Activated gamma-delta T cell treated with Interleukin-2 at 50 U/mL for 16 hours (primary cell): Measurements from ENCODE around the gene EXOC6B.

Source experiments
- DNase-seq: peaks from one replicate; pipeline ENCODE4 v3.0.0-alpha.2; 2020

The EXOC6B gene

DNA sequence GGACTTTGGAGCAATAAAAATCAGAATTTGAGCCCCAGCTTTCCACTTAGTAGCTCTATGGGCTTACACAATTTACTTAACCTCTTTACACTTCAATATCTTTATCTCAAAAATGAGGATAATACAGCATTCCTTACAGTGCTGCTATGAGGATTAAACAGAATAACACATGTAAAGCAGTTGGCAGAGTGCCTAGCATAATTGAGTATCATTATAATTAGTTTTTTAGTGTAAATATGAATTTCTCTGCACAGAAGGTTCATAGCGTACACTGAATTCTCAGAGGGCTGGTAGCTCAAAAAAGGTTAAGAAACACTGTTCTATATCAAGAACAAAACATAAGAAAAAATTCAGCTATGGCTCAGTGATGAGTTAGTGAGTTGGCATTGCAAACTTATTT, 487.8 kb downstream of the EXOC6B start:
- DNase-seq = no peak

DNA sequence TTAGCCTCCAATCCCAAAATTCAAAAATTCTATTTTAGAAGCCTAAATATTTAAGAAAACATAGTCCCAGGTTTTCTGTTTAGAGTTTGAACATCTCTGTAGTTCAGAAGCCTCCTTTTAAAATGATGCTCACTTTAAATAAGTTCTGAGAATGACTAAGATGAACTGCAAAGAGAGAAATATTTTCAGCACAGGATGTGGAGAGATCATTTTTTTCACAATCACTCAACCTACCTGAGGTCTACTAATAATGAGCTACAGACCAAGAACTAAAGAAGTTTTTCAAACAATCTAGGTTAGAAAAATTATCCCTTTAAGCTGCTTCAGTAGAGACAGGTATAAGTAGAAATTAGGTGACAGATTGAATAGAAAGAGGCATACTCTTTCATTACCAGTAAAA, 493.1 kb downstream of the EXOC6B start:
- DNase-seq = no peak

DNA sequence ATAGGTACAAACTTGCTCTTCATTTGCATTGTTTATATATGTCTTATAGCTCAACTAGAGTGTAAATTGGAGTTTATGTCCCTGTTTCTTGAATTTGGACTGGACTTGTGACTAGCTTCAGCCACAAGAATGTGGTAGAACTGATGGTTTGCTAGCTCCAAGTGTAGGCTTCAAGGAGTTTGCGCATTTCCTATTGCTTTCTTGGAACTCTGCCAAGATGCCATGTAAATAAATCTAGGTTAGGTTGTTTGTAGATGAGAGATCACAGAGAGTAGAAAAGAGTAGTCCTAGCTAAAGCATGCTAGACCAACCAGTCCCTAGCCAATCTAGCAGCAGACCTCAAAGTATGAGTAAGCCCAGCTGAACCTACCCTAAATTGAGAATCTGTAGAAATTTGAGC, 495.2 kb downstream of the EXOC6B start:
- no peak for DNase-seq

DNA sequence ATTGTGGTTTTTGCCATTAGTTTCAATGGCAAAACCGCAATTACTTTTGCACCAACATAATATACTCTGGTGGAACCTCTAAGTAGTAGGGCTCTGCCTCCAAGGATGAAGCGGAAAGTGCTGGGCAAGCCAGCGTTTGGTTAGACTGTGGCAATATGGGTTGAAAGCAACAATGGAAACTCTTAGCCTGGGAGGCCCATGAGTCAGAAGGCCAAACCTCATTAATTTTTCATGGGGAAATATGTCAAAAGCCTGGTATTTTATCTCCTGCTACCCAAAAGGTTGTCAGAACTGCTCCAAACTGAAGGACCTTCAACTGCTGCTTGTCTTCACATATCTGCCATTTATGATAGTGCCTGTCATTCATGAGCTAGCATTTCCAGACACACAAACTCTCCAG, 499.1 kb downstream of the EXOC6B start:
- no peak for DNase-seq

DNA sequence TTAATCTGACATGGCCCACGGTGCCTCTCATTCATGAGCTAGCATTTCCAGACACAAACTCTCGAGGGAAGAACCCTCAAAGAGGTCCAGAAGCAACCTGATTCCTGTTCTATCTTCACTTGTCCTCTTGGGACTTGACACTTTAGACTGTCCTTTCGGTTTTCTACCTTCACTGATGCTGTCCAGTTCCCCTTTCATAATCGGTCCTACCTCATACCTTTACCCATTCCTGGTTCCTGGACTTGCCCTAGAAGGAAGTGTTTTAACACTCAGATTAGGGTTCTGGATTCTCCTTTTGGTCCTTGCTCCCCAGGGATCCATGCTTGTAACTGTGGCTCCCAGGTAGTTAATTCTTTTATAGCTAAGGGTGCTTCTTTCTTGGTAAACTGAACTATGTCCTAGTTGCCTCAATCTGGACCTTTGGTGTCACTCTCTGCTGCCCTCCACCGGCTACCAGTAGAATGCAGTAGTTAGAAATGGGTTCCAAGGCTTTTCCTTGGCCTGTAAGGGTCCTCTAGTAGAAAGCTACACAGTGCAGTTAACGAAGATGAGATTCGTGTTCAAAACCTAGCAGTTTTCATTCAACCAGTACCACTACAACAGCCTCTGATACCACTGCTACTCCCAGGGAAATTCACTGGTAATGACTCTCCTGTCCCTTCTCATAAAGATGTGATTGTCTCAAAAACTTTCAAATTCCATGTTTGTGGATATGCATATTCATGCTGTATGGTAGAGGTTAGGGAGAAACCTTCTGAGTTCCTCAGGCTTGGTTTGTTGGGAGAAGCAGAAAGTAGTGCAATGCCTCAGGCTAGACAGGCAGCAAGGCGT, 500.0 kb downstream of the EXOC6B start:
- DNase-seq = no peak

DNA sequence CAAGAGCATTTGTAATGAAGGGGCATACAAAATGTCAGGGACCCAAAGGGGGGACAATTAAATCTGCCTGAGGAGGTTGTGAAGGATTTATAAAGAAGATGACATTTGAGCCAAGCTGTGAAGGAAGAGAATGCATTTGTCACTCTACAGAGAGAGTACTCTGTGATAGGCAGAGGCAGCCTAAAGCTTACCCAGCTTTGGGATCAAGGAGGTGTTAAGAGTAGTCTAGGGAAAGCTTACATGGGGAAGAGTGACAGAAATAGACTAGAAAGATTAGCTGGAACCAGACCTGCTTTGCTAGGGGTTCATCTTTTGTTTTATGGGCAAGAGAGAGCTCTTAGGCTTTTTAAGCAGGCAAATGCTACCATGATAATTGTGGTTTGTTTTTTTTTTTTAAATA, 509.1 kb downstream of the EXOC6B start:
- no peak for DNase-seq

DNA sequence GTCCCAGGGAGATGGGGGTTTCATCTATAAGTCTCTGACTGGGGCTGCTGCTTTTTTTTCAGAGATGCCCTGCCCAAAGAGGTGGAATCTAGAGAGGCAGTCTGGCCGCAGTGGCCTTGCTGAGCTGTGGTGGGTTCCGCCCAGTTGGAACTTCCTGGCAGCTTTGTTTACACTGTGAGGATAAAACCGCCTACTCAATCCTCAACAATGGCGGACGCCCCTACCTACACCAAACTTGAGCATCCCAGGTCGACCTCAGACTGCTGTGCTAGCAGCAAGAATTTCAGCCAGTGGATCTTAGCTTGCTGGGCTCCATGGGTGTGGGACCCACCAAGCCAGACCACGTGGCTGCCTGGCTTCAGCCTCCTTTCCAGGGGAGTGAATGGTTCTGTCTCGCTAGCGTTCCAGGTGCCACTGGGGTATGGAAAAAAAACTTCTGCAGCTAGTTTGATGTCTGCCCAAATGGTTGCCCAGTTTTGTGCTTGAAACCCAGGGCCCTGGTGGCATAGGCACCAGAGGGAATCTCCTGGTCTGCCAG, 525.6 kb downstream of the EXOC6B start:
- DNase-seq = no peak

DNA sequence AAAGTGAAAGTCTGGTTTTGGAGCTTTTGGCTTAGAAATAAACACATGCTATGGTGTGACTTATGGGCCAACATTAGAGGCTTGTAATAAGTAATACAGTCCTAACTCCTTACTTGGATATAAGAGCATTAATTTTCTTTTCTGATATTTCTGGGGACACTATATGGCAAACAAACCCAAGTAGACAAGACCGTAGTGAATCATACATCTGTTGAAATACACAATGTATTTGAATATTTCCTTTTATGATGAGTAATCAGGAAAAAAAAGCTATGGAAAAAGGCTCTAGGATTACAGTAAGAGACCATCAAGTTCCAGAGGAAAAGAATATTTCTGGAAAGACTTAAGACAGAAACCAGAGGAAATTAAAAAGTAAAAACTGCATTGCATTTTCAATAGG, 532.2 kb downstream of the EXOC6B start:
- no peak for DNase-seq

DNA sequence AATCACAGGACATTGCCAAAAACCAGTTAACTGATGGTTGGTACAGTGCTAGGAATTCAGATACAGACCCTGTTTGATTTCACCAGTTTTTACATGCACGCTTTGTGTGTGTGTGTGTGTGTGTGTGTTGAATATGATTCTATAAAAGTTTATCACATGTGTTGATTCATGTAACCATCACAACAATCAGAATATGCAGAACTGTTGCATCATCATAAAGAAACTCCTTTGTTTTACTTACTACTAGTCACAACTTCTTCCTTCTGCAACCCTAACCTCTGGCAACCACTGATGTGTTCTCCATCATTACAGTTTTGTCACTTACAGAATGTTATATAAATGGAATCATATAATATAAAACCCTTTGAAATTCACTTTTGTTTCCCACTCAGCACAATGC, 533.4 kb downstream of the EXOC6B start:
- DNase-seq = no peak

DNA sequence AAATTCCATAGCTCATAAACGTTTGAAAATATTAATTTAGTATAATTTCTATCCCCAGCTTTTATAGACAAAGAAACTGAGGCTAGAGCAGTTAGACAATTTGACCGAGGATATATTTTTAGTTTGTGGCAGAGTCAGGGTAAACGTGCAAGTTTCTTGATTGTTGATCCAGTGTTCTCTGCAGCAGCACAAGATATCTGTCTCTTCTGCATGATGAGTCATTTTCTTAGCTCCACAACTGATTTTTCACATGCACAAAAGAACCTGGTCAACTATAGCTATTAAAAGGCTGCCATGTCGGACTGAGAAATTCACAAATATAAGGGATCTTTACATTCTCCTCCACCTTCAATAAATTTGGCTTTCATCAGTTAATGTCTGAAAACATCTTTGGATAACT, 534.8 kb downstream of the EXOC6B start:
- no peak for DNase-seq

DNA sequence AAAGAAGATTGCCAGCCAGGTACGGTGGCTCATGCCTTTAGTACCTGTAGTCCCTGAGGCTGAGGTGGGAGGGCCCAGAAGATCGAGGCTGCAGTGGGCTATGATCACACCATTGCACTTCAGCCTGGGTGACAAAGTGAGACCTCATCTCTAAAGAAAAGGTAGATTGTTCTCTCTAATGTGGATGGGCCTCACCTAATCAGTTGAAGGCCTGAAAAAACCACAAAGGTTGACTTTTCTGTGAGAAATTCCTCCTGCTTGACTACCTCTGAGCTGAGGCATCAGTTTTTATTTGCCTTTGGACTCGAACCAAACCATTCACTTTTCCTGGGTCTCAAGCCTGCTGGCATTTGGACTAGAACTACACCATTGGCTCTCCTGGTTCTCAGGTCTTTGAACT, 536.1 kb downstream of the EXOC6B start:
- DNase-seq = no peak

DNA sequence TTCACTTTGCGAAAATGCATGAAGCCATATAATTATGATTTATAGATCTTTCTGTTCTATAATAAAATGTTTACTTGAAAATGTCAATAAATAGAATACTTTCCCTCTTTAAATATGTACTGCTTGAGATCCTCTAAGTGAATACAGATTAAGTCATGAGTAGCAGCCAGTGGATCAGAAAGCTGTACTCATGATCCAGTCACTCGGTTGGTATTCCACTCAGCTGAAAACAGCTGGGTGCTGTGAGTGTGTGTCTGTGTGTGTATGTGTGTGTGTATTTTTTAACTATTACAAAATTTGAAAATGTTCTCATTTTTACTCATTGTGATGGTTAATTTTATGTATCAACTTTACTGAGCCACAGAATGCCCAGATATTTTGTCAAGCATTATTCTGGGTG, 536.5 kb downstream of the EXOC6B start:
- DNase-seq = no peak

DNA sequence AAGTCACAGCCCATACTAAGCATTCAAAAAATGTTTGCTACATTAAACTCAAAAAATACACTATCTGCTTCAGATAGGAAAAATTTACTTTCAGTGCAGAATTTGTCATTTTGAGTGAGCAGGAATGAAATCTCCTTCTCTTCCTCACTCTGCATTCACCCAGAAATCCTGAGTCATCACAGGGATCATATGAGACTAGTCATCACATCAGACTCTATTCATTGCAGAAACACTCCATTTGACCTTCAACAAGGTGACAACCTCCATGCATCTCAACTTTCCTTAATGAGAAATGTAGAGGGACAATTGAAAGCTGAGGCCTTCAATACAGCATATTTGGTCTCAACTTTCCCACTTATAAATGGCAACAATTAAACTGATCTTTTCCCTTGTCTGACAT, 547.8 kb downstream of the EXOC6B start:
- DNase-seq = no peak

DNA sequence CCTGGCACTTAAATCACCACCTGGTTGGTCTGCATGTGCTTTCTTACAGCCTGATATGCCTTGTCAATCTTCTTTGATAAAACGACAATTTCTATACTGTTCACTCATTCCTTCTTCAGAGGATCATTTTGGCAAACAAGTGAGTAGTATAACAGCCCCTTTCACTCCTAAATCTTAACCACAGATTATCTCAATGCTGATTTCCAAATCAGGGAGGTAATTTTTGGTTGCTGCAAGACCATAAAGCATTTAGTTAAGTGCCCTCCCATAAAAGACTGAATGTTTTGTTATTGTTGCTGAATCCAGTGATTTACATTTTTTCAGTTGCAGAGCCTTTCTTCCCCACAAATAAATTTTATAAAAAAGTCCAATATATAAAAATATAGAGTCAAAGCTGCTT, 549.0 kb downstream of the EXOC6B start:
- DNase-seq = no peak

DNA sequence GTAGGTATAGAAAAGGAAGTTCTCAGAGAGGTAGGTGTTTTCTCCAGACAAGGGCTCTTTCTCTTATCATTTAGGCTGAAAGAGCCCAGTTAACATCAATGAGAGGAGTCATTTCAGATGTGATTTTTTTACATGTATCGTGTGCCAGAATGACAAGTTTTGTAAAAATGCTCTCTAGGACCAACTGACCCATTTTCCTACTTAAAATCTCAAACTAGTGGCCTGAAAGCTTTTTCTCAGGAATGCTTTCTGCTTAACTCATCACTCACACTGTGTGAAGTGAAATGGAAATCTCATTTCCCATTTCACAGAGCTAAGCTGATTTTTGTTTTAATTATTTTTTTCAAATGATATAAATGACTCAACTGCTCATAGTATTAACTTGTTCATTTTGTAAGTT, 549.5 kb downstream of the EXOC6B start:
- no peak for DNase-seq

DNA sequence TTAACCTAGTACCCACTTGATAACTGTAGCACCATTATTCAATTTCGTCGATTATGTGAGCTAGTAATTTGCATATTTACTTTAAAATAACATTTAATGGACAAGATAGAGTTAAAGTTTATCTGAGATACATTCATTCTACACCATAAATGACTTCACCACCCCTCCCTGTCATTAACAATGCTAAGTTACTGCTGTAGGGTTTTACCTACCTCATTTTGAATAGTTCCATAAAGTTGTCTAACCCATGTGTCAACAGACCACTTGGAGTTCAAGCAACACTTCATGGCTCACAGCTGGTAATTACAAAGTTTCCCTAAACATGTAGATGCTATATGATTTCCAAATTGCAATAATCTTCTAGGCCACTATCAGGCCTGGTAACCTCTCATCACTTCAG, 550.7 kb downstream of the EXOC6B start:
- DNase-seq = no peak

DNA sequence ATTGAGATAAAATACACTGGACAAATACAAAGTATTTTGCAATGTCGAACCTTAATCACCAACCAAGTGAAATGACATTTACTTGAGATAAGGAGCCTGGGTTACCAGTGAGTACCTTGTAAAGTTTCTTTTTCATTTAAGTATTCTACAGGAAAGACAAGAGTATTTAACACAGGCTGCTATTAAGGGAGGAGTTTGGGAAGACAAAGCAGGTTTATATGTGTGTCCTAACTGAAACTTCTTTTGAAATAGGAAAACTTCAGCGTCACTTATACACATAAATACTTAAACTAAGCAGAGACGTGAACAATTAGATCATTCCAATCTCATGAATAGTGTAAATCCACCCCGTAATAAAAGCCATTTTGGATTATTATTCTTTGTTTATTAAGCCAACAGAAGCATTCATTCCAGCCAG, 551.4 kb downstream of the EXOC6B start:
- no peak for DNase-seq

DNA sequence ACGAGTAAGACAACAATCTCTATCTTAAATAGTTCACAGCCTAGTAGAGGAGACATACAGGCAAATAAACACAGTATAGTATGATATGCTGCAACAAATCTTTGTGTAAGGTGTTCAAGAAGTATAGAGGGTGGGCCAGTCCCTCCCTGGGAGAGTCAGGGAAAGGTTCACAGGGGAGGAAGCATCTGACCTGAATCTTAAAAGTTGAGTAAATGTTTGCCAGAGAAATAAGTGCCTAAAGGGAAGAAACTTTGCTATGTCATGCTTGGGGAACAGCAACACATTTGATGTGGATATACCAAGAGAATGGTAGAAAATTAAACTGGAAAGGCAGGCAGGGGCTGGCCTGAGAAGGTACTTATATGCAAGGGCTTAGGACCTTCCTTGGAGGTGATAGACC, 552.4 kb downstream of the EXOC6B start:
- no peak for DNase-seq

DNA sequence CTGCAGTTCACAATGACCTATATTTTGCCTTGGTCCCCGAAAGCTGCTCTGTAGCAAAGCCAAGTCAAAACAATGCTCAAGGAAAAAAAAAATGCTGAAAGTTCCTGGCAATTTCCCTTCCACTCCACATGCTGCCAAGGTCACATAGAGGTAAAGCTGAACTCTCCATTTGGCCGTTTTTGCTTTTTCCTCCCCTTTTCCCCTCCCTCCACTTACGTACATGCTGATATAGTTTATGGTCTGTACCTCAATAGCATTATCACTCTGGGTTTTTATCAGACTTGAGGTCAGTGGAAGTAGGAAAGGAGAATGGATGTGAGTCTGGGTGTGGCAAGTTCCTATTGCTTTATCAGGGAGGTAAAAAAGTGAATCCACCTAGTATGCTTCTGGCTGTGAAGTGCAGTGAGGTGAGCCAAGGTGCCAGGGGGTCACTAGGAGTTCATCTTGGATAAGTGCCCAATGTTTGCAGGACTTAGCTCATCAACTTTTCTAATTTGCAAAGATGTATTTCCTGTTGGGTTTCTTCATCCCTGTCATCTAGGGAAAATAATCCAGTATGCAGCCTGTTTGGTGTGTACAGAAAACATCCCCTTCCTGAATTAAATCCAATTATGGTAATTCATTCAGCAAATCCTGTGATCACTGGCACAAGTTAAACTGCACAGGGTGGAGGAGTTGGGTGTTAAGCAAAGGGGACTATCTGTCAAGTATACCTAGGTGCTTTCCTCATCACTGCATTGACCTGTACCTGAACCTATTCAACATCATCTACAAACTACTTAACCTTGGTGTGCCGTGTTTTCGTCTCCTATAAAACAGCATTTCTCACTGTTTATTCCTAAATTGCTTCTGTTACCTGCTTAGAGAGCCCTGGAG, 553.8 kb downstream of the EXOC6B start:
- DNase-seq = no peak

DNA sequence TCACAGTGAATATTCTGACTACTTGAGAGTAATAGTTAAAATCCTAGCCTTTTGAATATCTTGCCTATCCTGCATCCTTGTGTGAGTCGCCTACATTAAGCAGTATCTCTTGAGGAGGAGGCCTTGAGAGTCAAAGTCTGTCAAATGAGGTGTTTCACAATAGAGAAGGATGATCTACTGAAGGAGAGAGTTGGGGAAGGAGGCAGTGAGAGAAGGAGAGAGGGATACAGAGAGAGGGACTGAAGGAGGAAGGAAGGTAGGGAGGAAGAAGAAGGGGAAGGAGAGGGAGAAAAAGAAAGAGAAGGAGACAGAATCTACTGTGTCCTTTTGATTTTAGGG, 554.6 kb downstream of the EXOC6B start:
- DNase-seq = no peak

DNA sequence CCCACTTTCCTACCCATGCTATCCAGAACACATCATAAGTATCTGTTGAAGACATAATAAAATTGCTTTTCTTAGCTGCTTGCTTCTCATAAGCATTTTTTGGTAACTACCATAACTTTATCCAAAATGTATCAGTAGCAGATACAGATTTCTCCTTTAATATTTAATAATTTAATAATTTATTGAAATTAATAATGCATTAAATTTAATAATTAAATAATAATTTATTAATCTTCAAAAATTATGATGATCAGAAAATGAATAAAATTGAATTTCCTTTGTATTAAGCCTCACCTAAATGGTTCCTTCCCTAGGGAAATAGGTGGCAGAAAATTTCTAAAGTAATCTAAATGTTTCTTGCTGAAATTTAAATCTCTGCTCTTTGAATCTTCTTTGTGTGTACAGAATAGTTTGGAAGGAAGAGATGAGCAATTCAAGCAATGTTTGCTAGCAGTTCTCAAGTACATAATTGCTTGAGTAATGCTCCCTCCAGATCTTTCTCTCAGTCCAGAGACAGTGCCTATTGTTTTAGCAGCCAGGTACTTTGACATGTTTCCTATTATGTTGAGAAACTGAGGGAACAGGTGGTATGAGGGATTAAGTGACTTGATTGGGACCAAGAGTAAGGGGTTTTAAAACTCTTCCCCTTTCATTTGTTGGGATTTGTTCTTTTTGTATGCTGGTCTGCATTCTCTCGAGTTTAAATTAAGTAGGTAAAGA, 555.1 kb downstream of the EXOC6B start:
- DNase-seq = no peak

DNA sequence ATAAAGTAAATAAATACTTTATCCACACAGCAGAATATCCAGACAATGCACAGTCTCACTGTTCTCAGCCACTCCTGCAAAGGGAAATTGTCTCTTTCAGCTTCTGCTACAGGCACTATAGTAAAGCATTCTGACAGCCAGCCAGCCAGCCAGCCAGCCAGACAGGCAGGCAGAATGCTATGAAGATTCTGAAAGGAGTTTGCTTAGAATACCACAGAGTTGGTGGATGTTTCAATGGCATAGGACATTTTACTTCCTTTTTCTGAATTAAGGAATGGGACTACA, 562.1 kb downstream of the EXOC6B start:
- DNase-seq = no peak

DNA sequence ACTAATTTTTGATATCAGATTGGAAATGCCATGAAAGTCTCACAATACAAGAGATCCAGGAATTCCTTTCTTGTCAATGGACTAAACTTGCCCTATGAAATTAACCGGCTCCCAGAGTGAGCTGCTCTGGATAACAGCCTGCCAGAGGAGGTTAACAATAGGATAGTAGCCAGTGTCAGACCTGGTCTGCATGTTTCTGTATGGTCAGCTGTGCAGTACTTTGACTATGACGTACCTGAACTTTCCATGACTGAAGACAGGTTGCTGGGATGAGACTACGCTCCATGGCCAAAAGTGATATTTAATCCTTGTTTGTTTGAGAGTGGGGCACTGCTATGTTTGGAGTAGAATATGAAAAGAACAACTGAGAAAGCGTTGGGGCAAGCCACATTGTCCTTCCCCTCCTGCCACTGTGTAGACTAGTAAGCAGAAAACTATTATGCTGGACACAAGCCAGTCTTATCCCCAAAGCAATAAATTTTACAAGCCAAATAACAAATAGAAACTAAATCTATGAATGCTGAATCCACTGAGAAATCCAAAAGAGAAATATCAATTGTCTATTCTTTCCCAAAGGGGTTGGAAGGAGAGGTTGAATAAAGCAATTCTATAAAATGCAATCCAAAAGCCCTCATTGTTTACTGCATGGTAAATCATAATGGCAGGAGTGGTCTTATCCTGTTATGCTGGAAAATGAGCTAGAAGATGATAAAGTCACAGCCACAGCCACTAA, 562.6 kb downstream of the EXOC6B start:
- DNase-seq = no peak
